ENCODE results near the gene CELSR1.
"Not testable (repeated sequence)": the region's sequence is repeated elsewhere in the genome, so short reads cannot be mapped to it uniquely, and the experiment has no call there.

CELSR1 gene

DNA sequence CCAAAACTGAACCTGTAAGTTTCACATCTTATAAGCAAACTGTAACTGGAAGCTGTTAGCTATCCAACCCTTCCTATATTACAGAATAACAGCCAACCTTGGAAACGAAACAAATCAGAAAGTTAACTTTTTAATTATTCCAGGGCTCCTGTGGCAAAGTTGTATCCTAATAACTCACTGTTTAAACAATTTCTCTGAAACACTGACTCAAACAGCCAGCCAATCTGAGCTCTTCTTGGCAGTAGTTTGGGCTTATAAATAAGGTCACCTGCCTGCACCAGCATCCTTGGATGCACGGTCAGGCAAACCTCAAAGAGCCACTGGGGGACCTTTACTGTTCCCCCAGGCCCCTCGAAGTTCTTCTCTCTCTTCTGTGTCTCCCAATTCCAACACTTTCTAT, 5.0 kb downstream of the CELSR1 start:
- no peak for DNase-seq

DNA sequence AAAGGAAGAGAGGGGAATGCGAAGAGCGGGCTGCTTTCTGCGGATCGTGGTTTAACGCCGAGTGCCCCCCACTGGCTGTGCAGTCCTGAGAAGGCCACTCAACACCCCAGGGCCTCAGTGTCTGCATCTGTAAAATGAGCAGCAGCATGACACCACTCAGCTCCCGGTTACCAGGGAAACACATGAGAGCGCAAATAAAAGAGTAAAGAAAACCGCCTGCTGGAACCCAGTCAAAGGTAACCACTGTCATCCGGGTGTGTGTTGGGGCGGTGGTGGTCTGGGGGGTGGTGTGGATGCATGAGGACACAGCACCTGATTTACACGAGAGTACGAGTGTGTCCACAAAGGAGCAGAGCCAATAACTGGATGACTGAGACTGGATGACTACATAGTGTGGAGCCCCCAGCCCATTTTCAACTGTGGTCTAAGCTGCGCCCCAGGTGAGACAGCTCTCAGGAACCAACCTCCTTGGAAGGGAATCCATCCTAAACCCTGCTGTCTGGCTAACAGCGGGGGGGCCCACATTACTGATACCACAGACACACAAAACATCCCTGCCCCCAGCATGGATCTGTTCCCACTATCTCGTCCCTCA, 5.7 kb downstream of the CELSR1 start:
- no peak for DNase-seq

DNA sequence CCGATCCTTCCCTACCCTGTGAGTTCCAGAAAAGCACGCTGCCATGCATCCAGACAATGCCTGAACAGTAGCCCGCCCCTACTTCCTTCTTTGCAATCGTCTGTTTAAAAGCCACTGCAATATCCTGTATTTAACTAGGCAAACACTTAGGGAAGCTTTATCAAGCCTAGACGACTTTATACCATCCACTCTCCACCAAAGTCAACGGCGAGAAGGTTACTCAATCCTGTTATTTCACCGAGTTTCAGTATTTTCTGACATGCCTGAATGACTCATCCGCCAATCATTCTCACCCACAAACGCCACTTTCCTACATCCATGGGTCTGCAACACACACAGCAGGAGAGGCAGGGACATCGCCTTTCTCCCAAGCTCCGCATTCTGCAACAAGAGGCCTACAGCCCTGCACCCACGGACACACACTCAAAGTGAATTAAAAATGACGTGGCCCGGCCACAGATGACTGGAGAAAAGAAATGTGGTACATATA, 9.3 kb downstream of the CELSR1 start:
- no peak for DNase-seq

DNA sequence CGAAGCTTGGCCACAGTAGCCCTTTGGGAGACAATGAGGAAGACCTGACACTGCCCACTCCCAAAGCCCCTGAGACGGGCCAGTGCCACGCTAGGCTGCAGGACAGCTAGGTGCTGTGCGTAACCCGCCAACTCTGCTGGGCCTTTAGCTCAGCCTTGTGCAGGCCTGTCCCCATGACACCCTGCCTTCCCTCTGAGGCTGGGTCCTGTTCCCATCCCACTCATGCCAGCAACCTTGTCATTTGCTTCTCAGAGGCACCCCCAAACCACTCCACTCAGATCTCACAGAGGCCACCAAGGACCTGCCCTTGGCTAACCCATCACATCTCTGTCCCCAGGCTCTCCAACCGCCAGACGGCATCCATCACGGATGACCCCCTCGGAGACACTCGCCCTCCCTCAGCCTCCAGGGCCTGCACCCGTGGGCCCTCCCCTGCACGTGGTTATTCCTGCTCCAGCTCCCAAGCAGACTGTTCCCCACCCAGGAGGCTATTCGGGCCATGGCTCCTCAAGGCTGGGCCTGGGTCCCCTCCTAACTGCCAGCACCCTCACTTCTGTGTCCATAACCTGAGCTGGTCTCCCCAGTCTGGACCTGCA, 11.1 kb downstream of the CELSR1 start:
- DNase-seq = no peak

DNA sequence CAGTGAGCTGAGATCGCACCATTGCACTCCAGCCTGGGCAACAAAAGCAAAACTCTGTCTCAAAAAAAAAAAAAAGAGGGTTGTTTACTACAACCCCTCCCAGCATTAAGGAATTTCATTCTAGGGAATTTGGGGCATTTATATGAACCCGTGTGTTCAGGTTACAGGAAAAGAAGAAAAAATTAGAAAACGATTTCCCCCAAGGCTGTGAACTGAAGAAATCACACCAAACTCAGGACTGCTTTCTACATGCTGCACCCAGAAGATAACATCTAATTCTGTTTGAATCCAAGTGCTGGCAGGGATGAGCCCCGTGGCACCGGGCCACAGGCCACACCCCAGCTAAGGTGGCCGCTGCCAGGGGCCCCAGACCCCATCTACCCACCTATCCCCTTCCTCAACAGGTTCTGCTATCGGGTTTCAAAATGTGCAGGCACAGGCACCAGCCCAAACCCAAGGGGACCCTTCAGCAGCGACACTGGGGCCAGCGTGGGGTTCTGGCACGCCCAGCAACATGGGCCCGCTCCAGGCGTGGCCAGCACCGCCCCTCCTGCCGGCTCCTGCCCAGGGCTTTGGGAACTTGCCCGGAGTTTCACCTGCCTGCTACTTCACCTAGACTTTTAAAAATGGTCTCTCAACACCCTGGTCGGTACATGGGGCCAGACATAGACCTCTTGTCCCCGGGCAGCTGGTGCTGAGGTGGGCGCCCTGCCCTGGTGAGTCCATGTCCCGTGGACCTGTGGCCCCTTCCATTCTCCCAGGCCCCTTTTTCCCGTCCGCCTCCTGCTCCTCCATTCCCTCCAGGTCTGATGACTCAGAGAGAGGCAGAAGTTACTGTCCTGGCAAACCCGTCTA, 11.8 kb downstream of the CELSR1 start:
- DNase-seq = no peak

DNA sequence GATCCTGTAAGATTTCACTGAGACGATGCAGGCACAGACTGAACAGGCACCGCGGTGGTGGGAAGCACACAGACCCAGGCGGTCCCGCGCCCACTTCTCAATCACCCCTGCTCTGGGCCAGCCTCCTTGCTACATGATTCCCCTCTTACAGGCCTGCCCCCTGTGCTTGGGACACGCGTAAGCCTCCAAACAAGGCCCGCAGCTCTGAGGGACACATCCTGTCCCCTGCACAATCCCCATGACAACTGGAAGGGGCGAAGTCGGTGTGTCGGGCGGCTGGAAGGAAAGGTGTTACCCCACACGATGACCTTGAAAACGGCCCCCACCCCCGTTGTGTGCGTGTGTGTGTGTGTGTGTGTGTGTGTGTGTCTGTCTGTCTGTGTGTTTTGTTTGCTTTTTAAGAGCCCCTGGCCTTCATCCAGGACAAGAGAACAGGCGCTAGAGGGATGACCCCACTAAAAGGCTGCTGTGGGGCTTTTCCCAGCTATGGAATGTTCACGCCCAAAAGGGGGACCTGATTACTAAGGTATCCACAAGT, 13.1 kb downstream of the CELSR1 start:
- no peak for DNase-seq

DNA sequence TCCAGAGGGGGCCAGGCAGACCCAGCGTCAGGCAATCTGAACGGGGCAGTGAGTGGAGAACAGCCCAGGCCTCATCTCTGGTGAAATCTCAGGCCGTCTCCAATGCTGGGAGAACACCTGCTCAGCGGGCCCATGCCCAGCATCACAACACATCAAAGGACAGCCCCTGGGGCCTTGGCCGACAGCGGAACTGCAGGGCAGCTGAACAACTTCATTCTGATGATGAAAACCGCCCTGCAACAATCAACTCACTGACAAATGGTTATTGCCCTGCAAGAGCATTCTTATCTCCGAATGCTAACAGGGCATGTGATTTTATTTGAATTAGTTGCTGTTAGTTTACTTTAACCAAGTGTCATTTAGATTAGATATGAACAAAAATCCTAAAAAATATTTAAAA, 14.6 kb downstream of the CELSR1 start:
- DNase-seq = no peak

DNA sequence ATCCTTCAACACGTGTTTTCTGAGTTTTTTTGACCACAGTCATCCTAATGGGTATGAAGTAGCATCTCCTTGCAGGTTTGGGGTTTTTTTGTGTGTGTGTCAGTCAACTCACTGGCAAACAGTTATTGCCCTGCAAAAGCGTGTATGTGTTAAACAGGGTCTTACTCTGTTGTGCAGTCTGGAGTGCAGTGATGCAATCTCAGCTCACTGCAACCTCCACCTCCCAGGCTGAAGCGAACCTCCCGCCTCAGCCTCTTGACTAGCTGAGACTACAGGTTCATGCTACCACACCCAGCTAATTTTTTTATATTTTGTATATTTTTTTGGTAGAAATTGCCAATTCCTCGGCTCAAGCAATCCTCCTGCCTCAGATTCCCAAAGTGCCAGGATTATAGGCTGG, 15.4 kb downstream of the CELSR1 start:
- DNase-seq = no peak

DNA sequence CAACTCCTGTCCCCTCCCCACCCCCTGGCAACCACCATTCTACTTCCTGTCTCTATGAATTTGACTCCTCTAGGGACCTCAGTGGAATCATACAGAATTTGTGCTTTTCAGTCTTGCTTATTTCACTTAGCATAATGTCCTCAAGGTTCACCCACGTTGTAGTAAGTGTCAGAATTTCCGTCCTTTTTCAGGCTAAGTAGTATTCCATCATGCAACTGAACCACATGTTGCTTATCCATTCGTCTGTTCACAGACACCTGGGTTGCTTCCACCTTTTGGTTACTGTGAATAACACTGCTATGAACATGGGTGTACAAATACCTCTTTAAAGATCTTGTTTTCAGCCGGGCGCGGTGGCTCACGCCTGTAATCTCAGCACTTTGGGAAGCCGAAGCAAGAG, 16.5 kb downstream of the CELSR1 start:
- DNase-seq = no peak

DNA sequence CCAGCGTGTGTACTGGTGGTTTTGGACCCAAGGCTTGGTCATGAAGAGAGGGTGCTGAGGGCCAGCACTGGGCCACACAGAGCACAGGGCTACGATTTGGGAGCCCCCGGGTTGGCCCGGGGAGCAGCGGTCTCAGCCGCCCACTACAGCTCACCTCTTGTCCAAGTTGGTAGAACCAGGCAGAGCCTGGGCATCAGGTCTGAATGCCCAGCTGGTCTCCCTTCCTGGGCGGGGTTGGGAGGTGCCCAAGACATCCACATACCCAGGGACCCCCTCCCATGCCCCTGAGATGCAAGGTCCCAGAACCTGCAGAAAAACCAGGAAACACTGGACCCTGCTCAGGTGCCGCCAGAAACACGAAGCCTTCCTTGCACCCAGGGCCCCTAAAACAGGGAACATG, 18.0 kb downstream of the CELSR1 start:
- DNase-seq = no peak

DNA sequence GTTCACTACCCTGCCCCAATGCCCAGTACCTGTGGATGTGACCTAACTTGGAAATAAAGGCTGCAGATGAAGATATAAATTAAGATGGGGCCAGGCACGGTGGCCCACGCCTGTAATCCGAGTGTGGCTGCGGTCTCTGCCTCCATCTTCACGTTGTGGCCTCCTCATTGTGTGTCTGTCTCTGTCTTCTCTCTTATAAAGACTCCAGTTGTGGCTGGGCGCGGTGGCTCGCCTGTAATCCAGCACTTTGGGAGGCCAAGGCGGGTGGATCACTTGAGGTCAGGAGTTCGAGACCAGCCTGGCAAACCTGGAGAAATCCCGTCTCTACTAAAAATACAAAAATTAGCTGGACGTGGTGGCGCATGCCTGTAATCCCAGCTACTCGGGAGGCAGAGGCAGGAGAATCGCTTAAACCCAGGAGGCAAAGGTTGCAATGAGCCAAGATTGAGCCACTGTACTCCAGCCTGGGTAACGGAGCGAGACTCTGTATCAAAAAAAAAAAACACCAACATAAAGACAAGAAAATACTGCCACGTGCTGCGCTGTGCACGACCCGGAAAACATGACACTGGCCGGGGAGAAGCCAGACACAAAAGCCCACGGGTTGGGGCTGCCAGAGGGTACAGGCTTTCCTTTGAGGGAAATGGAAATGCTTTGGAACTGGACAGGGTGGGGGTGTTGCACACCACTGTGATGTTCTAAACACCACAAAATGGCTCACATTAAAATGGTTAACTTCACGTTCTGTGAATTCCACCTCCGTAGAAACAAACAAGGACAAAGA, 18.7 kb downstream of the CELSR1 start:
- DNase-seq = no peak

DNA sequence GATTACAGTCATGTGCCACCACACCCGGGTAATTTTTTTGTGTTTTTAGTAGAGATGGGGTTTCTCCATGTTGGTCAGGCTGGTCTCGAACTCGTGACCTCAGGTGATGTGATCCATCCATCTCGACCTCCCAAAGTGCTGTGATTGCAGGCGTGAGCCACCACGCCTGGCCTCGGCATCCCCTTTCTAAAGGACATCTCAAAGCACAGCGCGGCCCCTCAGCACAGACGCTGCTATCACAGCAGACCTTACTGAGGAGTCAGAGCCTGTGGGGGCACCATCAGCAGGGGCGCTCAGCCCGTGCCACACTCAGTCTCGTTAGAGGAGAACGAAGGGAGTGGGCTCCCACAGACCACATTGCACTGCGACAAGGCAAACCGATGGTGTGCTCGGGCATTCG, 19.4 kb downstream of the CELSR1 start:
- no peak for DNase-seq

DNA sequence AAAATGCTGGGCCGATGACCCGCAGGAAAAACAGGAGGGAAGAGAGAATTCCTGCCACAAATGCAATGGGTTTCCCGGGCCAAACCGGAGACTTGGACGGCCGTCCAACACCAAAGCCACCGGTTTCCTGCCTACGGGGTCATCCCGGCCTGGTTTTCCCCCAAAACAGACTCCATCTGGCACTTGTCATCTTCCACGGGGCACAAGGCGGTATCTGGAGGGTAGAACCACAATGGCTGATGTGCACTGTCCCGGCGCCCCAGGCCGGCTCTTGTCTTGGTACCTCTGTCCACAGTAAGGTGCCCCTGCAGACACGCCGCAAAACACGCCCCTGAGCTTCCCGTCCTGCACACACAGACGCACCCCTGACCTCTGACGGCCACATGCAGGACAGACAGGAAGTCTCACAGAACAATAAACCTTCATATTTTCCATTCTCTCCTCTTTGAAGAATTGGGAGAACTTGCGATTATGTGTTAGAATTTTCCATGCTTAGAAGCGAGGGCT, 20.1 kb downstream of the CELSR1 start:
- no peak for DNase-seq

DNA sequence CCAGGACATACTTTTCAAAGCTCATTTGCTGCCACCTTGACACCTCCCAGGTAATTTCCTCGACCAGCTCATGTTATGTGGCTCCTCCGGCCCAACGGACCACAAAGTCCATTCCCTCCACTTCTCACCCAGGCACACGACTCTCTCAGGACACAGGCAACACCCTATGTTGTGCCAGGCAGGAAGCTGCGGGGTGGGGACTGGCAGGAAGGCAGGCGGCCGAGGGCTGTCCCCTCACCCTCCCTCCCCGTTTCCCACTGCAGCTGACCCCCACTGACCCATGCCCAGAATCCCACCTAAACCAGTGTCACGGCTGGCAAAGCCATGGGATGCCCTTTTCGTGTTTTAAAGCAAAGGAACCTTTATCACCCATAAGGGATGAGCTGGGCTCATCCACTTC, 20.8 kb downstream of the CELSR1 start:
- DNase-seq = no peak

DNA sequence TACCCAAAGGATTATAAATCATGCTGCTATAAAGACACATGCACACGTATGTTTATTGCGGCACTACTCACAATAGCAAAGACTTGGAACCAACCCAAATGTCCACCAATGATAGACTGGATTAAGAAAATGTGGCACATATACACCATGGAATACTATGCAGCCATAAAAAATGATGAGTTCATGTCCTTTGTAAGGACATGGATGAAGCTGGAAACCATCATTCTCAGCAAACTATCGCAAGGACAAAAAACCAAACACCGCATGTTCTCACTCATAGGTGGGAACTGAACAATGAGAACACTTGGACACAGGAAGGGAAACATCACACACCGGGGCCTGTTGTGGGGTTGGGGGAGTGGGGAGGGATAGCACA, 21.3 kb downstream of the CELSR1 start:
- not testable (repeated sequence) for DNase-seq

DNA sequence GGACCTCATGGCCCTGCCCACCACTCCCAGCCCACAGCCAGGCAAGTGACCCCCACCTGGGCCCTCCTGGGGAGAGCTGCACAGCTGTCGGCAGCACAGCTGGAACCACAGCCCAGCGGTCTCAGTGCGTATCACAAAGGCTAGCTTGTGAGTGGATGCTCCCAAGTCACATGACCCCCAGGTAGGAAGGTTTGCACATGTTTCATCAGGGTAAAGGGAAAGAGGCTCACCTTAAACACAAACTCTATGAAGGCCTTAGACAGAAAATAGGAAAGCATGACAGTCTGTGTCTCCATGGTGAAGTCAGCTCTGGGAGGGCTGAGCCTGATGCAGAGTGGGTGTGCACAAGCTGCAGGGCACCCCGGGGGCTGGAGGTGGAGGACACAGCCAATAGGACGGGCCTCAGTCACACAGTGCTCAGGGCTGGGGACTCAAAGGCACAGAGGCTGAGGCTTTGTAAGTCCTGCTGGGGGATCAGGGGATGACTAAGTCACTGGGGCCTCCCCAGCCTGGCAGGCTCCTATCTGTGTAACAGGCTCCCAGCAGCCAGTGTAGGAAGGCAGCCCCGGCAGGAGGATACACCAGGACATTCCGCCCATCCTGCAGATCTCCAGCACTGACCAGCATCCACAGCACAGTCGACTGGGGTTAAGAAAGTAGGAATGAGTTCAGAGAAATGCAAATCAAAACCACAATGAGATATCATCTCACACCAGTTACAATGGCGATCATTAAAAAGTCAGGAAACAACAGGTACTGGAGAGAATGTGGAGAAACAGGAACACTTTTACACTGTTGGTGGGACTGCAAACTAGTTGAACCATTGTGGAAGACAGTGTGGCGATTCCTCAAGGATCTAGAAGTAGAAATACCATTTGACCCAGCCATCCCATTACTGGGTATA, 22.0 kb downstream of the CELSR1 start:
- no peak for DNase-seq

DNA sequence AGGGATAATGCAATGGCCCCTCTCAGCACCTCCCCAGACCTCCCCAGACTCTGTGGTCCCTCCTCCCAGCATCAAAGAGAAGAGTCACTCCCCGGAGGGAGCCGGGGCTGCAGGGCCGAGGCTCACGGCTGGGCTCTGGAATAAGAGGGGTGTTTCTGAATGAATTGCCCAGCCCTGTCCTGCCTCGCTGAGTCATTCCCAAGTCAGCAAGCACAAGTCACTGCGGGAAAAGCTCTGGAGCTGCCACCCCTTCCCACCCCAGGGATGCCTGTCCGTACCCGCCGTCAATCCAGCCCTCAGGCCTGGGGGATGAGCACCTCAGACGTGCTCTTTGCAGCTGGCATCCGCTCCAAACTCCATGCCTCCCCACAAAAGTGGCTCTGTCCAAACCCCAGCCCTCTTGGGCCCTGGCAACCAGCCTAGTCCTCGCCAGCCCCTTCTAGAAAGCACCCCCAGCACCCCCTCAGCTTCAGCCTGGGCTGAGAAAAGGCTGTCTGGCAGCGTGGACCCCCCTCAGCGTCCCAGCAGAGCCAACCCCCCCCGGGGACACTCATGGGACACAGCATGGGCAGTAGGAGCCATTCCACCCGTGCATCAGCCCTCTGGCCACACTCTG, 22.7 kb downstream of the CELSR1 start:
- no peak for DNase-seq

DNA sequence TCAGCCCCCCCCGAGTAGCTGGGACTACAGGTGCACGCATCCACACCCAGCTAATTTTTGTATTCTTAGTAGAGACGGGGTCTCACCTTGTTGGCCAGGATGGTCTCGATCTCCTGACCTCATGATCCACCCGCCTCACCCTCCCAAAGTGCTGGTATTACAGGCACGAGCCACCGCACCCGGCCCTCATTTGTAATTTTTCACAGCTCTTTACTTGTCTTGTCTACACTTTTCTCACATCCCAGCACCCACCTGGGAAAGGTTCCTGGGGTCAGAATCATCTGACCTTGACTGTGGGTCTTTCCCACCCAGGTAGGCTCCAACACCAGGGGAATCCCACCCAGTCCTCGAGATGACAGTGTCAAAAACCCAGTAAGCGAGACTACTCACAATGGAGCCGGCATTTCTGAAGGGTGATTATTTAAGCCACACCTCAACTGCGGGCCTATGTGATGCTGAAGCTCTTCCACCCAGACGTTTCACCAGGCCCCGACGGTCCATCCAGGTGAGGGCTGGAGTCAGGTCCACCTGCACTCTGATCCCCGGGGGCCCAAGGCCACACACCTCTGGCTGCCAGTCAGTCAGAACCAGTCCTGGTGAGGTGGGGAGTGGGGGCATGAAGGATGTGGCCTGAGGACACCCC, 23.4 kb downstream of the CELSR1 start:
- no peak for DNase-seq

DNA sequence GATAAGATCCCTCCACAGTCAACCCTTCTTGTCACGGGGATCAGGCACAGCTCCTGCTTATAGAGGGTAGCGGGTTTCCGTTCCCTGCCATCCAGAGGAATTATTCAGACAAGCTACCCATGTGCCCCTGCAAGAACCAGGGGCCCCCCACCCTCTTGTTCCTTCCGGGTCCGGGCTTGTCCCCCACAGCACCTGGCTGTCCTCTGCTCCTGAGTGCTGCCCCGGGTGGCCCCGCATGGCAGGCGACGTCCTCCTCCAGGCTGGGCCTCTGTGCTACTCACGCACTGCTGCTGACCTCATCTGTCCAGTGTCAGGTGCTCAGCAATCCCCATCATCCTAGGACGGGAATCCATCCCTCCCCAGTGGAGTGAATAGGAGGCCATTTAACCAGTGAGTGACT, 24.7 kb downstream of the CELSR1 start:
- no peak for DNase-seq

DNA sequence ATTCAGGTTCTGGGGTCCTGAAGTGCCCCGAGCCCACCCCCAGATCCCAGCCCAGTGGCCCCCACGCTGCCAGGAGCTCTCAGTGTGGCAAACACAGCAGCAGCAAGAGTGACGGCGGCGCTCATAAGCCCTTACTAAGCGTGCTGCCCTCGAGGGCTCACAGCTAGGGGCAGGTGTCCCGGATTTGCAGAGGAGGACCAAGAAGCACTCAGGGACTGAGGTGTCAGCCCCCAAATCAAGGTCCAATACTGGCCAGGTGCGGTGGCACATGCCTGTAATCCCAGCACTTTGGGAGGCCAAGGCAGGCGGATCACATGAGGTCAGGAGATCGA, 25.4 kb downstream of the CELSR1 start:
- no peak for DNase-seq
